Measurements from ENCODE around the gene HADH.

GRCh38 chr4:108054025-108054638 is 64.4 kb downstream of the HADH start:
- TF ChIP-seq CTCF (IDR thresholded peaks at IDR 0.05) (no peak), POLR2A (IDR thresholded peaks at IDR 0.05) (no peak)

Data from esophagus squamous epithelium (tissue), 4 donors.